IPS-11a (cell line): ENCODE data around the gene THSD4.
"Not testable (repeated sequence)": the region's sequence is repeated elsewhere in the genome, so short reads cannot be mapped to it uniquely, and the experiment has no call there.

ENCODE experiments used
- H3K4me3 ChIP-seq: one replicate; pipeline ENCODE4 v1.5.1; 2013; ENCODE audit warnings: low read depth, low read length, control low read depth

Gene THSD4

GRCh38 chr15:71319424-71319823 lies 204.2 kb downstream of the THSD4 start:
- not testable (repeated sequence) for H3K4me3 ChIP-seq

GRCh38 chr15:71319935-71320334 lies 204.7 kb downstream of the THSD4 start:
- H3K4me3 ChIP-seq, result no peak overlapping the region

- no peak overlapping the region for H3K4me3 ChIP-seq
These were observed 207.8 kb downstream of the THSD4 start for GRCh38 chr15:71323082-71323481.

- H3K4me3 ChIP-seq, result no peak overlapping the region
These were observed 208.3 kb downstream of the THSD4 start for GRCh38 chr15:71323584-71323983.

- H3K4me3 ChIP-seq, result no peak overlapping the region
These were observed 210.2 kb downstream of the THSD4 start for GRCh38 chr15:71325481-71325880.

- H3K4me3 ChIP-seq, result no peak overlapping the region
These were observed 213.2 kb downstream of the THSD4 start for GRCh38 chr15:71328453-71328852.

- no peak overlapping the region for H3K4me3 ChIP-seq
These were observed 213.8 kb downstream of the THSD4 start for GRCh38 chr15:71329041-71329440.

- no peak overlapping the region for H3K4me3 ChIP-seq
These were observed 214.4 kb downstream of the THSD4 start for GRCh38 chr15:71329497-71330260.

GRCh38 chr15:71330638-71331162 lies 215.4 kb downstream of the THSD4 start:
- no peak overlapping the region for H3K4me3 ChIP-seq

- H3K4me3 ChIP-seq, result no peak overlapping the region
These were observed 215.9 kb downstream of the THSD4 start for GRCh38 chr15:71331173-71331572.

GRCh38 chr15:71332431-71333004 lies 217.2 kb downstream of the THSD4 start:
- no peak overlapping the region for H3K4me3 ChIP-seq

- H3K4me3 ChIP-seq, result no peak overlapping the region
These were observed 217.9 kb downstream of the THSD4 start for GRCh38 chr15:71333136-71333700.

- H3K4me3 ChIP-seq, result no peak overlapping the region
These were observed 218.6 kb downstream of the THSD4 start for GRCh38 chr15:71333839-71334238.

GRCh38 chr15:71334434-71334833 lies 219.2 kb downstream of the THSD4 start:
- H3K4me3 ChIP-seq, result no peak overlapping the region

- no peak overlapping the region for H3K4me3 ChIP-seq
These were observed 219.6 kb downstream of the THSD4 start for GRCh38 chr15:71334873-71335272.

- H3K4me3 ChIP-seq, result no peak overlapping the region
These were observed 220.3 kb downstream of the THSD4 start for GRCh38 chr15:71335591-71335990.

- no peak overlapping the region for H3K4me3 ChIP-seq
These were observed 221.4 kb downstream of the THSD4 start for GRCh38 chr15:71336671-71337070.

- no peak overlapping the region for H3K4me3 ChIP-seq
These were observed 222.1 kb downstream of the THSD4 start for GRCh38 chr15:71337197-71337845.

- no peak overlapping the region for H3K4me3 ChIP-seq
These were observed 223.0 kb downstream of the THSD4 start for GRCh38 chr15:71338265-71338664.

- H3K4me3 ChIP-seq, result no peak overlapping the region
These were observed 223.7 kb downstream of the THSD4 start for GRCh38 chr15:71338827-71339542.
